HepG2 (cell line): ENCODE results near the gene ADIPOR2. TPM values are rescaled to one million over a fixed set of nuclear protein-coding genes. Genes with fewer than 3 reads are reported as not detected.
A peak's percentile ranks its signal among the peaks of the same experiment; 100 is the strongest.

ENCODE experiments used
- AKAP8 ChIP-seq: sonication (generic); formaldehyde crosslinking; IDR thresholded peaks from 2 replicates; pipeline ENCODE4 v1.5.1; 2020; ENCODE audit warnings: mild to moderate bottlenecking, missing genetic modification reagents
- EZH2 ChIP-seq: conservative IDR thresholded peaks from 2 replicates; pipeline ENCODE4 v1.6.1; 2012; ENCODE audit warnings: mild to moderate bottlenecking, low read depth, low read length, moderate library complexity
- FOXA1 ChIP-seq, 2 experiments: fragments of 450-650 bp in 1 of 2; sonication (generic) in 1 of 2; formaldehyde crosslinking in 1 of 2; IDR thresholded peaks; 2 replicates each; pipeline versions ENCODE4 v1.4.0 to v1.6.1; 2016 to 2020; ENCODE audit warnings: missing genetic modification reagents in 1 of 2
- FUBP1 ChIP-seq: sonication (generic); formaldehyde crosslinking; IDR thresholded peaks from 2 replicates; pipeline ENCODE4 v1.5.1; 2020; ENCODE audit warnings: missing genetic modification reagents, mild to moderate bottlenecking, borderline replicate concordance
- ISL2 ChIP-seq: sonication (generic); formaldehyde crosslinking; IDR thresholded peaks from 2 replicates; pipeline ENCODE4 v1.5.0; 2020; ENCODE audit warnings: missing genetic modification reagents
- MTA1 ChIP-seq: sonication (generic); formaldehyde crosslinking; IDR thresholded peaks from 2 replicates; pipeline ENCODE4 v1.4.0; 2020; ENCODE audit warnings: missing genetic modification reagents, mild to moderate bottlenecking, borderline replicate concordance
- MXD1 ChIP-seq: sonication (generic); formaldehyde crosslinking; IDR thresholded peaks from 2 replicates; pipeline ENCODE4 v1.4.0; 2020; ENCODE audit warnings: mild to moderate bottlenecking, missing genetic modification reagents
- NFYB ChIP-seq: sonication (generic); formaldehyde crosslinking; IDR thresholded peaks from 2 replicates; pipeline ENCODE4 v1.4.0; 2020; ENCODE audit warnings: missing genetic modification reagents
- PAX8 ChIP-seq: sonication (generic); formaldehyde crosslinking; IDR thresholded peaks from 2 replicates; pipeline ENCODE4 v1.8.0; 2022; ENCODE audit warnings: mild to moderate bottlenecking, missing genetic modification reagents, borderline replicate concordance
- PBX3 ChIP-seq: sonication (generic); formaldehyde crosslinking; IDR thresholded peaks from 2 replicates; pipeline ENCODE4 v1.8.1; 2023; ENCODE audit warnings: missing genetic modification reagents, inconsistent platforms, borderline replicate concordance
- SAFB2 ChIP-seq: sonication (generic); formaldehyde crosslinking; IDR thresholded peaks from 2 replicates; pipeline ENCODE4 v1.5.1; 2020; ENCODE audit warnings: missing genetic modification reagents, low read depth, mild to moderate bottlenecking, borderline replicate concordance
- SIX1 ChIP-seq: sonication (generic); formaldehyde crosslinking; IDR thresholded peaks from 2 replicates; pipeline ENCODE4 v1.4.0; 2020; ENCODE audit warnings: missing genetic modification reagents, borderline replicate concordance
- WIZ ChIP-seq: sonication (generic); formaldehyde crosslinking; IDR thresholded peaks from 2 replicates; pipeline ENCODE4 v1.5.1; 2020; ENCODE audit warnings: mild to moderate bottlenecking, missing genetic modification reagents
- ZBTB46 ChIP-seq: sonication (generic); formaldehyde crosslinking; IDR thresholded peaks from 2 replicates; pipeline ENCODE4 v1.4.0; 2020; ENCODE audit warnings: mild to moderate bottlenecking, missing genetic modification reagents, borderline replicate concordance
- ZC3H4 ChIP-seq: sonication (generic); formaldehyde crosslinking; IDR thresholded peaks from 2 replicates; pipeline ENCODE4 v1.4.0; 2020; ENCODE audit warnings: missing genetic modification reagents, borderline replicate concordance
- ZNF17 ChIP-seq: sonication (generic); formaldehyde crosslinking; IDR thresholded peaks from 2 replicates; pipeline ENCODE4 v1.5.0; 2020; ENCODE audit warnings: mild to moderate bottlenecking, missing genetic modification reagents
- ZNF256 ChIP-seq: sonication (generic); formaldehyde crosslinking; conservative IDR thresholded peaks from 2 replicates; pipeline ENCODE4 v1.4.0; 2020; ENCODE audit warnings: missing genetic modification reagents
- ZNF296 ChIP-seq: sonication (generic); formaldehyde crosslinking; conservative IDR thresholded peaks from 2 replicates; pipeline ENCODE4 v1.5.0; 2020; ENCODE audit warnings: mild to moderate bottlenecking, missing genetic modification reagents
- ZNF414 ChIP-seq: sonication (generic); formaldehyde crosslinking; IDR thresholded peaks from 2 replicates; pipeline ENCODE4 v1.5.0; 2020; ENCODE audit warnings: missing genetic modification reagents
- ZNF501 ChIP-seq: sonication (generic); formaldehyde crosslinking; IDR thresholded peaks from 2 replicates; pipeline ENCODE4 v1.5.1; 2020; ENCODE audit warnings: mild to moderate bottlenecking, moderate library complexity, missing genetic modification reagents
- ZNF530 ChIP-seq: sonication (generic); formaldehyde crosslinking; IDR thresholded peaks from 2 replicates; pipeline ENCODE4 v1.5.0; 2020; ENCODE audit warnings: low read depth, mild to moderate bottlenecking, missing genetic modification reagents
- ZNF598 ChIP-seq: sonication (generic); formaldehyde crosslinking; IDR thresholded peaks from 2 replicates; pipeline ENCODE4 v1.5.1; 2020; ENCODE audit warnings: mild to moderate bottlenecking, missing genetic modification reagents, borderline replicate concordance
- ZNF644 ChIP-seq: IDR thresholded peaks from 2 replicates; pipeline ENCODE4 v1.6.1; 2016; ENCODE audit warnings: low read depth
- polyA plus RNA-seq, 8 experiments: library from polyadenylated mRNA; depleted of rRNA in 3 of 8; stranded (reverse) in 7 of 8; unstranded in 1 of 8; fragments of >200 nt; fragmentation: Illumina TruSeq in 4 of 8; extraction: Trizol in 4 of 8; gene quantifications; 2 replicates each; pipeline versions ENCODE4 v1.2.1 to v1.2.3, GENCODE V29; 2011 to 2016; ENCODE audit warnings: low read depth in 4 of 8, missing spikeins in 1 of 8, mixed read lengths in 1 of 8; ENCODE audit not compliant: insufficient read depth in 1 of 8
- total RNA-seq, 5 experiments: library from RNA; depleted of rRNA; stranded (reverse); fragments of >200 nt; fragmentation: Illumina TruSeq; extraction: Trizol; gene quantifications; 2 replicates each; pipeline ENCODE4 v1.2.3, GENCODE V29; 2016; ENCODE audit warnings: low read depth in 1 of 5

ADIPOR2 gene
- total and polyA plus RNA-seq, 2 of the 13 experiments (the other 11 are each of a cell fraction or from before 2014, with no cell fraction given) = 35.2 to 52.2 TPM

GRCh38 chr12:1815814-1816729, 125.2 kb downstream of the ADIPOR2 start (continued):
- TF ChIP-seq FOXA1 (IDR thresholded peaks at IDR 0.05) = no peak
- 0 out of 2 replicates have a peak, but pooled peaks have one; percentile 32 for TF ChIP-seq FOXA1 (CRISPR knock-in tag; IDR thresholded peaks at IDR 0.05)
- TF ChIP-seq ZNF501 (CRISPR knock-in tag) = 0 out of 2 replicates have a peak, but pooled peaks have one; percentile 35
- TF ChIP-seq ZNF598 (CRISPR knock-in tag) = peak; percentile 57; the same call in 1 of the 2 replicates
- TF ChIP-seq ZNF530 (CRISPR knock-in tag) = no peak
- TF ChIP-seq MXD1 (CRISPR knock-in tag) = no peak
- no peak for TF ChIP-seq PBX3 (CRISPR knock-in tag)
- TF ChIP-seq AKAP8 = no peak
- no peak for TF ChIP-seq ZNF256 (CRISPR knock-in tag)
- no peak for TF ChIP-seq PAX8
- no peak for TF ChIP-seq FUBP1 (CRISPR knock-in tag)
- TF ChIP-seq SAFB2 (CRISPR knock-in tag) = no peak
- no peak for TF ChIP-seq ISL2 (CRISPR knock-in tag)
- no peak for TF ChIP-seq EZH2
- TF ChIP-seq WIZ = no peak
- TF ChIP-seq NFYB (CRISPR knock-in tag) = no peak
- no peak for TF ChIP-seq ZNF414 (CRISPR knock-in tag)
- TF ChIP-seq ZBTB46 (CRISPR knock-in tag) = no peak
- no peak for TF ChIP-seq ZC3H4
- TF ChIP-seq ZNF296 (CRISPR knock-in tag) = no peak
- peak; percentile 78; the same call in 1 of the 2 replicates for TF ChIP-seq MTA1
- no peak for TF ChIP-seq SIX1
- no peak for TF ChIP-seq ZNF17 (CRISPR knock-in tag)
- TF ChIP-seq ZNF644 (CRISPR knock-in tag) = 0 out of 2 replicates have a peak, but pooled peaks have one; percentile 25
